ENCODE data around the gene SIGLEC14.

DNA sequence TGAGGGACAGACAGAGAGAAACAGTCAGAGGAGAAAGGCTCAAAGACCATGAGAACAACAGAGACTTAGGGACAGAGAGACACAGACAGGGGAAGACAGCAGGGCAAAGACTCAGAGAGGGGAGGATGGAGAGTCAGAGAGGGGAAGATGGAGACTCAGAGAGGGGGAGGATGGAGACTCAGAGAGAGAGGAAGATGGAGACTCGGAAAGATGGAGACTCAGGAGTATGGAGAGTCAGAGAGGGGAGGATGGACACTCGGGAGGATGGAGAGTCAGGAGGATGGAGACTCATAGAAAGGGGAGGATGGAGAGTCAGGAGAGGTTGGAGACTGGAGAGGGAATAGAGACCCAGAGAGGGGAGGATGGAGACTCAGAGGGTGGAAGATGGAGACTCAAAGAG is 47.2 kb upstream of the SIGLEC14 start:
- TF ChIP-seq CTCF (conservative IDR thresholded peaks at IDR 0.05; ENCODE audit: low read length) (no peak), EZH2phosphoT487 (IDR thresholded peaks at IDR 0.05; ENCODE audit: borderline replicate concordance, low read depth, low read length) (no peak)

Measured in OCI-LY7 (cell line).